ENCODE data around the gene CHMP6.

CHMP6 gene

GRCh38 chr17:80991645-80992076 lies at the start of gene CHMP6:
TSS of gene CHMP6 (plus strand) at chr17:80991841. CDS start at chr17:80991919, 78 bp downstream.
- peak; percentile 48 for DNase-seq (ENCODE audit: low read depth)

GRCh38 chr17:80942423-80943345 lies 49.0 kb upstream of the CHMP6 start:
- DNase-seq (ENCODE audit: low read depth) = peak; percentile 82

- DNase-seq (ENCODE audit: low read depth) = no peak
Observed at GRCh38 chr17:80943346-80944145, 48.1 kb upstream of the CHMP6 start.

- DNase-seq (ENCODE audit: low read depth) = no peak
Observed at GRCh38 chr17:80944326-80944725, 47.3 kb upstream of the CHMP6 start.

GRCh38 chr17:80945736-80946135 lies 45.9 kb upstream of the CHMP6 start:
- no peak for DNase-seq (ENCODE audit: low read depth)

GRCh38 chr17:80946449-80946848 lies 45.2 kb upstream of the CHMP6 start:
- no peak for DNase-seq (ENCODE audit: low read depth)

- no peak for DNase-seq (ENCODE audit: low read depth)
Observed at GRCh38 chr17:80947200-80947940, 44.3 kb upstream of the CHMP6 start.

- DNase-seq (ENCODE audit: low read depth) = no peak
Observed at GRCh38 chr17:80948019-80948975, 43.3 kb upstream of the CHMP6 start.

- DNase-seq (ENCODE audit: low read depth) = no peak
Observed at GRCh38 chr17:80948976-80949450, 42.6 kb upstream of the CHMP6 start.

- DNase-seq (ENCODE audit: low read depth) = no peak
Observed at GRCh38 chr17:80949451-80950421, 41.9 kb upstream of the CHMP6 start.

GRCh38 chr17:80950466-80951120 lies 41.0 kb upstream of the CHMP6 start:
- DNase-seq (ENCODE audit: low read depth) = no peak

- no peak for DNase-seq (ENCODE audit: low read depth)
Observed at GRCh38 chr17:80951121-80952090, 40.2 kb upstream of the CHMP6 start.

GRCh38 chr17:80952291-80952690 lies 39.4 kb upstream of the CHMP6 start:
- DNase-seq (ENCODE audit: low read depth) = no peak

- DNase-seq (ENCODE audit: low read depth) = no peak
Observed at GRCh38 chr17:80953471-80954315, 37.9 kb upstream of the CHMP6 start.

GRCh38 chr17:80955078-80955477 lies 36.6 kb upstream of the CHMP6 start:
- no peak for DNase-seq (ENCODE audit: low read depth)

- no peak for DNase-seq (ENCODE audit: low read depth)
Observed at GRCh38 chr17:80955671-80956280, 35.9 kb upstream of the CHMP6 start.
